GM21619 (cell line): ENCODE data around the gene ACVR1C.
A peak's percentile ranks its signal among the peaks of the same experiment; 100 is the strongest.
"Not testable (repeated sequence)": the region's sequence is repeated elsewhere in the genome, so short reads cannot be mapped to it uniquely, and the experiment has no call there.

Experiments used
- ATAC-seq: cut with Tn5 transposase; IDR thresholded peaks from one replicate; pipeline ENCODE4 v1.9.1; 2021; ENCODE audit not compliant: unreplicated experiment

Gene ACVR1C

GRCh38 chr2:157587576-157587975 is 41.1 kb downstream of the ACVR1C start:
- ATAC-seq, result no peak

GRCh38 chr2:157574165-157574564 is 54.5 kb downstream of the ACVR1C start:
- ATAC-seq, result no peak

GRCh38 chr2:157572725-157573124 is 55.9 kb downstream of the ACVR1C start:
- peak; percentile 54 for ATAC-seq

- not testable (repeated sequence) for ATAC-seq
Measured at GRCh38 chr2:157566623-157567022, 62.0 kb downstream of the ACVR1C start.

- ATAC-seq, result not testable (repeated sequence)
Measured at GRCh38 chr2:157566113-157566512, 62.6 kb downstream of the ACVR1C start.

- ATAC-seq, result no peak
Measured at GRCh38 chr2:157565550-157565949, 63.1 kb downstream of the ACVR1C start.

GRCh38 chr2:157559890-157560289 is 68.8 kb downstream of the ACVR1C start:
- ATAC-seq, result no peak

GRCh38 chr2:157559461-157559860 is 69.2 kb downstream of the ACVR1C start:
- ATAC-seq, result no peak

GRCh38 chr2:157559061-157559460 is 69.6 kb downstream of the ACVR1C start:
- no peak for ATAC-seq

GRCh38 chr2:157557770-157558169 is 70.9 kb downstream of the ACVR1C start:
- no peak for ATAC-seq

GRCh38 chr2:157540102-157540501 is 88.6 kb downstream of the ACVR1C start:
- no peak for ATAC-seq

- no peak for ATAC-seq
Measured at GRCh38 chr2:157538064-157538463, 90.6 kb downstream of the ACVR1C start.

GRCh38 chr2:157536815-157537214 is 91.8 kb downstream of the ACVR1C start:
- ATAC-seq, result no peak

- no peak for ATAC-seq
Measured at GRCh38 chr2:157528963-157529751, 99.5 kb downstream of the ACVR1C start.

- ATAC-seq, result no peak
Measured at GRCh38 chr2:157526070-157526469, 102.6 kb downstream of the ACVR1C start.

GRCh38 chr2:157523270-157524247 is 105.1 kb downstream of the ACVR1C start:
- no peak for ATAC-seq

GRCh38 chr2:157514966-157515365 is 113.7 kb downstream of the ACVR1C start:
- ATAC-seq, result not testable (repeated sequence)

GRCh38 chr2:157509744-157510143 is 118.9 kb downstream of the ACVR1C start:
- ATAC-seq, result no peak

- ATAC-seq, result no peak
Measured at GRCh38 chr2:157508676-157509075, 120.0 kb downstream of the ACVR1C start.

GRCh38 chr2:157506586-157506985 is 122.1 kb downstream of the ACVR1C start:
- ATAC-seq, result no peak

- ATAC-seq, result no peak
Measured at GRCh38 chr2:157504623-157505022, 124.0 kb downstream of the ACVR1C start.

GRCh38 chr2:157501026-157501425 is 127.6 kb downstream of the ACVR1C start:
- no peak for ATAC-seq
